Measurements from ENCODE around the gene CCN5.
A peak's percentile ranks its signal among the peaks of the same experiment; 100 is the strongest.
"Not testable (repeated sequence)": the region's sequence is repeated elsewhere in the genome, so short reads cannot be mapped to it uniquely, and the experiment has no call there.

The CCN5 gene

GRCh38 chr20:44714701-44715498 is at the start of gene CCN5:
Gene CCN5, plus strand, starts transcription at chr20:44715369. Its CDS starts 22 bp downstream, at chr20:44715391.
- DNase-seq = peak; percentile 68 to 94

- DNase-seq = no peak
These were observed 49.1 kb upstream of the CCN5 start for GRCh38 chr20:44666066-44666465.

GRCh38 chr20:44670851-44671250 is 44.3 kb upstream of the CCN5 start:
- DNase-seq = not testable (repeated sequence)

GRCh38 chr20:44671541-44671940 is 43.6 kb upstream of the CCN5 start:
- not testable (repeated sequence) for DNase-seq

- DNase-seq = not testable (repeated sequence)
These were observed 42.8 kb upstream of the CCN5 start for GRCh38 chr20:44672318-44672902.

GRCh38 chr20:44678242-44678641 is 36.9 kb upstream of the CCN5 start:
- DNase-seq = no peak

GRCh38 chr20:44678990-44679611 is 36.1 kb upstream of the CCN5 start:
- DNase-seq = no peak

GRCh38 chr20:44681796-44682566 is 33.2 kb upstream of the CCN5 start:
- no peak for DNase-seq

GRCh38 chr20:44683263-44684046 is 31.7 kb upstream of the CCN5 start:
- no peak for DNase-seq

GRCh38 chr20:44684047-44684967 is 30.9 kb upstream of the CCN5 start:
- DNase-seq = no peak

GRCh38 chr20:44686934-44687333 is 28.2 kb upstream of the CCN5 start:
- no peak for DNase-seq

- no peak for DNase-seq
These were observed 27.0 kb upstream of the CCN5 start for GRCh38 chr20:44688053-44688625.

GRCh38 chr20:44689809-44690208 is 25.4 kb upstream of the CCN5 start:
- DNase-seq = no peak

- DNase-seq = no peak
These were observed 24.3 kb upstream of the CCN5 start for GRCh38 chr20:44690781-44691423.

GRCh38 chr20:44691424-44692423 is 23.4 kb upstream of the CCN5 start:
- DNase-seq = peak in 1 of 2 experiments; percentile 40

- DNase-seq = no peak
These were observed 22.2 kb upstream of the CCN5 start for GRCh38 chr20:44692932-44693480.

- no peak for DNase-seq
These were observed 21.5 kb upstream of the CCN5 start for GRCh38 chr20:44693627-44694026.

- no peak for DNase-seq
These were observed 21.0 kb upstream of the CCN5 start for GRCh38 chr20:44694159-44694558.

- DNase-seq = no peak
These were observed 19.9 kb upstream of the CCN5 start for GRCh38 chr20:44695295-44695673.

Measured in NCI-H446 (cell line).